ENCODE measurements around the gene TRIM63. TPM values are rescaled to one million over a fixed set of nuclear protein-coding genes. Genes with fewer than 3 reads are reported as not detected.

TRIM63 gene
- total and polyA plus RNA-seq, 9 of the 15 experiments (the other 6 are each of a cell fraction or from before 2014, with no cell fraction given), result 0.08 to 0.57 (median 0.36) TPM

GRCh38 chr1:26049531-26050247 is 17.7 kb downstream of the TRIM63 start (continued):
- TF ChIP-seq, protein P1, sequence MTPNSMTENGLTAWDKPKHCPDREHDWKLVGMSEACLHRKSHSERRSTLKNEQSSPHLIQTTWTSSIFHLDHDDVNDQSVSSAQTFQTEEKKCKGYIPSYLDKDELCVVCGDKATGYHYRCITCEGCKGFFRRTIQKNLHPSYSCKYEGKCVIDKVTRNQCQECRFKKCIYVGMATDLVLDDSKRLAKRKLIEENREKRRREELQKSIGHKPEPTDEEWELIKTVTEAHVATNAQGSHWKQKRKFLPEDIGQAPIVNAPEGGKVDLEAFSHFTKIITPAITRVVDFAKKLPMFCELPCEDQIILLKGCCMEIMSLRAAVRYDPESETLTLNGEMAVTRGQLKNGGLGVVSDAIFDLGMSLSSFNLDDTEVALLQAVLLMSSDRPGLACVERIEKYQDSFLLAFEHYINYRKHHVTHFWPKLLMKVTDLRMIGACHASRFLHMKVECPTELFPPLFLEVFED (CRISPR knock-in tag; conservative IDR thresholded peaks at IDR 0.05), result 0 out of 2 replicates have a peak, but pooled peaks have one; percentile 72
- TF ChIP-seq HNRNPLL (IDR thresholded peaks at IDR 0.05; ENCODE audit: low read depth, low read length, poor library complexity, severe bottlenecking) (no peak), PHB (CRISPR knock-in tag; IDR thresholded peaks at IDR 0.05) (no peak), PURB (CRISPR knock-in tag; IDR thresholded peaks at IDR 0.05; ENCODE audit: low read depth) (no peak), PTTG1 (tag; IDR thresholded peaks at IDR 0.05; ENCODE audit: low read depth) (peak; percentile 86; the same call in 1 of the 2 replicates), BRF1 (IDR thresholded peaks at IDR 0.05; ENCODE audit: borderline replicate concordance, extremely low read depth, insufficient read length) (no peak), JUND (IDR thresholded peaks at IDR 0.05; ENCODE audit: borderline replicate concordance, low read depth, low read length) (no peak), JUND (tag; IDR thresholded peaks at IDR 0.05; ENCODE audit: borderline replicate concordance, low read depth, low read length) (peak; percentile 69; the same call in 2 of the 3 replicates), ZBTB11 (CRISPR knock-in tag; IDR thresholded peaks at IDR 0.05) (peak in 1 of 3 experiments; percentile 80; a peak in 2 of 6 replicates), ZNF239 (CRISPR knock-in tag; IDR thresholded peaks at IDR 0.05) (peak; percentile 85)
- TF ChIP-seq, protein P2, sequence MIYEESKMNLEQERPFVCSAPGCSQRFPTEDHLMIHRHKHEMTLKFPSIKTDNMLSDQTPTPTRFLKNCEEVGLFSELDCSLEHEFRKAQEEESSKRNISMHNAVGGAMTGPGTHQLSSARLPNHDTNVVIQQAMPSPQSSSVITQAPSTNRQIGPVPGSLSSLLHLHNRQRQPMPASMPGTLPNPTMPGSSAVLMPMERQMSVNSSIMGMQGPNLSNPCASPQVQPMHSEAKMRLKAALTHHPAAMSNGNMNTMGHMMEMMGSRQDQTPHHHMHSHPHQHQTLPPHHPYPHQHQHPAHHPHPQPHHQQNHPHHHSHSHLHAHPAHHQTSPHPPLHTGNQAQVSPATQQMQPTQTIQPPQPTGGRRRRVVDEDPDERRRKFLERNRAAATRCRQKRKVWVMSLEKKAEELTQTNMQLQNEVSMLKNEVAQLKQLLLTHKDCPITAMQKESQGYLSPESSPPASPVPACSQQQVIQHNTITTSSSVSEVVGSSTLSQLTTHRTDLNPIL (CRISPR knock-in tag; IDR thresholded peaks at IDR 0.05), result no peak
- TF ChIP-seq, protein P3, sequence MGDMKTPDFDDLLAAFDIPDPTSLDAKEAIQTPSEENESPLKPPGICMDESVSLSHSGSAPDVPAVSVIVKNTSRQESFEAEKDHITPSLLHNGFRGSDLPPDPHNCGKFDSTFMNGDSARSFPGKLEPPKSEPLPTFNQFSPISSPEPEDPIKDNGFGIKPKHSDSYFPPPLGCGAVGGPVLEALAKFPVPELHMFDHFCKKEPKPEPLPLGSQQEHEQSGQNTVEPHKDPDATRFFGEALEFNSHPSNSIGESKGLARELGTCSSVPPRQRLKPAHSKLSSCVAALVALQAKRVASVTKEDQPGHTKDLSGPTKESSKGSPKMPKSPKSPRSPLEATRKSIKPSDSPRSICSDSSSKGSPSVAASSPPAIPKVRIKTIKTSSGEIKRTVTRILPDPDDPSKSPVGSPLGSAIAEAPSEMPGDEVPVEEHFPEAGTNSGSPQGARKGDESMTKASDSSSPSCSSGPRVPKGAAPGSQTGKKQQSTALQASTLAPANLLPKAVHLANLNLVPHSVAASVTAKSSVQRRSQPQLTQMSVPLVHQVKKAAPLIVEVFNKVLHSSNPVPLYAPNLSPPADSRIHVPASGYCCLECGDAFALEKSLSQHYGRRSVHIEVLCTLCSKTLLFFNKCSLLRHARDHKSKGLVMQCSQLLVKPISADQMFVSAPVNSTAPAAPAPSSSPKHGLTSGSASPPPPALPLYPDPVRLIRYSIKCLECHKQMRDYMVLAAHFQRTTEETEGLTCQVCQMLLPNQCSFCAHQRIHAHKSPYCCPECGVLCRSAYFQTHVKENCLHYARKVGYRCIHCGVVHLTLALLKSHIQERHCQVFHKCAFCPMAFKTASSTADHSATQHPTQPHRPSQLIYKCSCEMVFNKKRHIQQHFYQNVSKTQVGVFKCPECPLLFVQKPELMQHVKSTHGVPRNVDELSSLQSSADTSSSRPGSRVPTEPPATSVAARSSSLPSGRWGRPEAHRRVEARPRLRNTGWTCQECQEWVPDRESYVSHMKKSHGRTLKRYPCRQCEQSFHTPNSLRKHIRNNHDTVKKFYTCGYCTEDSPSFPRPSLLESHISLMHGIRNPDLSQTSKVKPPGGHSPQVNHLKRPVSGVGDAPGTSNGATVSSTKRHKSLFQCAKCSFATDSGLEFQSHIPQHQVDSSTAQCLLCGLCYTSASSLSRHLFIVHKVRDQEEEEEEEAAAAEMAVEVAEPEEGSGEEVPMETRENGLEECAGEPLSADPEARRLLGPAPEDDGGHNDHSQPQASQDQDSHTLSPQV (IDR thresholded peaks at IDR 0.05), result peak; percentile 97
- TF ChIP-seq, protein P4, sequence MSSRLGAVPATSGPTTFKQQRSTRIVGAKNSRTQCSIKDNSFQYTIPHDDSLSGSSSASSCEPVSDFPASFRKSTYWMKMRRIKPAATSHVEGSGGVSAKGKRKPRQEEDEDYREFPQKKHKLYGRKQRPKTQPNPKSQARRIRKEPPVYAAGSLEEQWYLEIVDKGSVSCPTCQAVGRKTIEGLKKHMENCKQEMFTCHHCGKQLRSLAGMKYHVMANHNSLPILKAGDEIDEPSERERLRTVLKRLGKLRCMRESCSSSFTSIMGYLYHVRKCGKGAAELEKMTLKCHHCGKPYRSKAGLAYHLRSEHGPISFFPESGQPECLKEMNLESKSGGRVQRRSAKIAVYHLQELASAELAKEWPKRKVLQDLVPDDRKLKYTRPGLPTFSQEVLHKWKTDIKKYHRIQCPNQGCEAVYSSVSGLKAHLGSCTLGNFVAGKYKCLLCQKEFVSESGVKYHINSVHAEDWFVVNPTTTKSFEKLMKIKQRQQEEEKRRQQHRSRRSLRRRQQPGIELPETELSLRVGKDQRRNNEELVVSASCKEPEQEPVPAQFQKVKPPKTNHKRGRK (tag; IDR thresholded peaks at IDR 0.05), result no peak
